ENCODE measurements around the gene SCAMP2. TPM values are rescaled to one million over a fixed set of nuclear protein-coding genes. Genes with fewer than 3 reads are reported as not detected.
"Not testable (repeated sequence)": the region's sequence is repeated elsewhere in the genome, so short reads cannot be mapped to it uniquely, and the experiment has no call there.

The SCAMP2 gene, protein sequence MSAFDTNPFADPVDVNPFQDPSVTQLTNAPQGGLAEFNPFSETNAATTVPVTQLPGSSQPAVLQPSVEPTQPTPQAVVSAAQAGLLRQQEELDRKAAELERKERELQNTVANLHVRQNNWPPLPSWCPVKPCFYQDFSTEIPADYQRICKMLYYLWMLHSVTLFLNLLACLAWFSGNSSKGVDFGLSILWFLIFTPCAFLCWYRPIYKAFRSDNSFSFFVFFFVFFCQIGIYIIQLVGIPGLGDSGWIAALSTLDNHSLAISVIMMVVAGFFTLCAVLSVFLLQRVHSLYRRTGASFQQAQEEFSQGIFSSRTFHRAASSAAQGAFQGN
- 100 to 1,000 TPM in 5 of 7 donors, 10 to 100 TPM in 2; 84.3 to 129 (median 113) TPM for total RNA-seq
- polyA plus RNA-seq = 10 to 100 TPM; 34.7 to 48.1 (median 38.5) TPM
- long read RNA-seq, donor 1, transcript SCAMP2-201 (9 exons, 2,453 nt) = major isoform, 53 of 62 reads
- long read RNA-seq, donor 1, partial matches to known transcripts = 7 of 62 reads
- long read RNA-seq, donor 1, other reads (novel, unspliced or antisense) = 0 of 62 reads
- long read RNA-seq, donor 2, transcript SCAMP2-201 (9 exons, 2,453 nt) = major isoform, 34 of 35 reads
- long read RNA-seq, donor 2, partial matches to known transcripts = 0 of 35 reads
- long read RNA-seq, donor 2, other reads (novel, unspliced or antisense) = 0 of 35 reads

DNA sequence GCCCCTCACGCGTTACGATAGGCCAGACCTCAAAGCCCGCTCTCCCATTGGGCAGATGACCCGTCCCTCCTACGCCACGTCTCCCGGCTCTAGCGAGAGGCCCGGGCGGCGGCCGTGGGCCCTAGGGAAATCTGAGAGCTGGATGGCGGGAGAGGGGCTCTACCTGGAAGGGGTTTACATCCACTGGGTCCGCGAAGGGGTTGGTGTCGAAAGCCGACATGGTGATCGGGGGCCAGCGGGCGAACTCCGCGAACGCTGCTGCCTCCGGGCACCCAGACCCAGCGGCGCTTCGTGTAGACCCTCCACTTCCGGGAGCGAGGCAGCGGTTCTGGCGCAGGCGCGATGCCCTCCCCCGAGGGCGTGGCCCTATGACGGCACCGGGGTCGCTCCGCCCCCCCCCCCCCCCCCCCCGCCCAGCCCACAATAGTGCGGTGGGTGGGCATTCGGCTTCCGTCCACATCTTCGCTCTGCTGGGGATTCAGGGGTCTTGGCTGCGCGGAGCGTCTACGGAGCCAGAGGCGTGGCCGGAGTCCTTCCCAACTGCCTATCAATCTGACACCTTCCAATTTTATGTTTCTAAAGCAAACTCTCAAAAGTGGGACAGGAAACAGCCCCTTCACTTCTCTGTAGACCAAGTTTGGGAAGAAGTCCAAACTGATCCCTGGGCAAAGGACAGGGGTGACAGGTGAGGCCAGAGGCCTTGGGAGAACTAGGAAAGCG, at the start of gene SCAMP2:
SCAMP2 (minus strand) TSS at position 330 of the 720 bp plus-strand sequence; CDS start at position 220, 110 bp downstream.
- H3K4me1 ChIP-seq = peaks cover 43 to 54% (median 52%) of the 10 kb centered on the region in 6 donors
- peaks cover 0 to 12% (median 0%) of the 10 kb centered on the region in 6 donors for H3K36me3 ChIP-seq
- peak within 1 kb of the TSS; percentile 57 to 89 (median 73) for H3K4me3 ChIP-seq
- peak within 1 kb of the TSS; percentile 92 to 99 (median 96) for H3K27ac ChIP-seq
- 0 to 1% (median 1%) methylated on average over 16 to 52 of the region's 52 CpGs for WGBS, 5 donors
- intact Hi-C loops (cut with DNase I; ENCODE audit: low total_unique reads) = no loop called here
- peak; percentile 94 to 98 (median 97) for TF ChIP-seq POLR2AphosphoS5 (IDR thresholded peaks at IDR 0.05)
- TF ChIP-seq, protein P1, sequence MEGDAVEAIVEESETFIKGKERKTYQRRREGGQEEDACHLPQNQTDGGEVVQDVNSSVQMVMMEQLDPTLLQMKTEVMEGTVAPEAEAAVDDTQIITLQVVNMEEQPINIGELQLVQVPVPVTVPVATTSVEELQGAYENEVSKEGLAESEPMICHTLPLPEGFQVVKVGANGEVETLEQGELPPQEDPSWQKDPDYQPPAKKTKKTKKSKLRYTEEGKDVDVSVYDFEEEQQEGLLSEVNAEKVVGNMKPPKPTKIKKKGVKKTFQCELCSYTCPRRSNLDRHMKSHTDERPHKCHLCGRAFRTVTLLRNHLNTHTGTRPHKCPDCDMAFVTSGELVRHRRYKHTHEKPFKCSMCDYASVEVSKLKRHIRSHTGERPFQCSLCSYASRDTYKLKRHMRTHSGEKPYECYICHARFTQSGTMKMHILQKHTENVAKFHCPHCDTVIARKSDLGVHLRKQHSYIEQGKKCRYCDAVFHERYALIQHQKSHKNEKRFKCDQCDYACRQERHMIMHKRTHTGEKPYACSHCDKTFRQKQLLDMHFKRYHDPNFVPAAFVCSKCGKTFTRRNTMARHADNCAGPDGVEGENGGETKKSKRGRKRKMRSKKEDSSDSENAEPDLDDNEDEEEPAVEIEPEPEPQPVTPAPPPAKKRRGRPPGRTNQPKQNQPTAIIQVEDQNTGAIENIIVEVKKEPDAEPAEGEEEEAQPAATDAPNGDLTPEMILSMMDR (IDR thresholded peaks at IDR 0.05 in 8 of 11, conservative IDR thresholded peaks at IDR 0.05 in 3 of 11) = peak in 3 of 11 experiments; percentile 14 to 18 (median 14)
- peak in 1 of 3 donors; percentile 72 for TF ChIP-seq POLR2A (IDR thresholded peaks at IDR 0.05)
- H3K27me3 ChIP-seq (replicated peaks in 1 of 7) = no peaks in the 10 kb centered on the region
- no peaks in the 10 kb centered on the region for H3K9me3 ChIP-seq
- peak; percentile 97 for DNase-seq

DNA sequence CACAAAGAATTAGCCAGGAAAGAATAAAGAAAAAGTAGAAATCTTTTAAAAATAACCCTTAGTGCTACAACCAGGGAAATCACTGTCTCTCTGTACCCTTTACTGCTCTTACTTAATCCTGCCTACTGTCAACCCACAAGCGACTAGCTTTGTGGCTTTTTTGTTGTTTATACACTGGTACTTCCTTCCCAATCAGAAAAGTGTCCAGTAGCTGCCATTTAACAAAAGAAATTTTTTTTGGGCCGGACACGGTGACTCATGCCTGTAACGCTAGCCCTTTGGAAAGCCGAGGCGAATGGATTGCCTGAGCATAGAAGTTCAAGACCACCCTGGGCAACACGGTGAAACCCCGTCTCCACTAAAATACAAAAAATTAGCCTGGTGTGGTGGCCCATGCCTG, 47.3 kb upstream of the SCAMP2 start:
- no peaks in the 10 kb centered on the region for H3K9me3 ChIP-seq
- no peak for DNase-seq
- H3K36me3 ChIP-seq = peaks cover 6 to 100% (median 94%) of the 10 kb centered on the region in 6 donors
- WGBS, 5 donors = 58 to 82% (median 71%) methylated on average over 8 of the region's 8 CpGs
- H3K4me1 ChIP-seq = no peaks in the 10 kb centered on the region
- H3K27me3 ChIP-seq (replicated peaks in 1 of 7) = no peaks in the 10 kb centered on the region
- intact Hi-C loops (cut with DNase I; ENCODE audit: low total_unique reads) = no loop called here
- TF ChIP-seq POLR2A (IDR thresholded peaks at IDR 0.05) (no peak), POLR2AphosphoS5 (IDR thresholded peaks at IDR 0.05) (no peak)
- TF ChIP-seq, protein P1 (IDR thresholded peaks at IDR 0.05 in 8 of 11, conservative IDR thresholded peaks at IDR 0.05 in 3 of 11) = no peak
- H3K4me3 ChIP-seq = no peak overlapping the region
- no peak overlapping the region for H3K27ac ChIP-seq

DNA sequence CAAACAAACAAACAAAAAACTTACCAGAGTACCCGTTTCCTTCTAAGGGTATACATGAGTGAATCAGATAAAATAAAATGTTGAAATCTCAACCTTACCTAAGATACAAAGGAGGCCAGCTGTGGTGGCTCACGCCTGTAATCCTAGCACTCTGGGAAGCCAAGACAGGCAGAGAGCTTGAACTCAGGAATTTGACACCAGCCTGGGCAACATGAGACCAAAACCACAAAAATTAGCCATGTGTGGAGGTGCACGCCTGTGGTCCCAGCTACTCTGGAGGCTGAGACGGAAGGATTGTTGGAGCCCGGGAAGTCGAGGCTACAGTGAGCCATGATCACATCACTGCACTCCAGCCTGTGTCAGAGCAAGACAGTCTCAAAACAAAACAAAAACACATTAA, 44.5 kb upstream of the SCAMP2 start:
- no peak overlapping the region for H3K4me3 ChIP-seq
- no peak for TF ChIP-seq POLR2AphosphoS5 (IDR thresholded peaks at IDR 0.05)
- TF ChIP-seq, protein P1 (IDR thresholded peaks at IDR 0.05 in 8 of 11, conservative IDR thresholded peaks at IDR 0.05 in 3 of 11) = no peak
- TF ChIP-seq POLR2A (IDR thresholded peaks at IDR 0.05) = no peak
- no peaks in the 10 kb centered on the region for H3K4me1 ChIP-seq
- intact Hi-C loops (cut with DNase I; ENCODE audit: low total_unique reads) = no loop called here
- peaks cover 6 to 100% (median 86%) of the 10 kb centered on the region in 6 donors for H3K36me3 ChIP-seq
- 91 to 96% (median 93%) methylated on average over 6 of the region's 6 CpGs for WGBS, 5 donors
- H3K9me3 ChIP-seq = no peaks in the 10 kb centered on the region
- no peak overlapping the region for H3K27ac ChIP-seq
- DNase-seq = peak; percentile 4
- no peaks in the 10 kb centered on the region for H3K27me3 ChIP-seq (replicated peaks in 1 of 7)

DNA sequence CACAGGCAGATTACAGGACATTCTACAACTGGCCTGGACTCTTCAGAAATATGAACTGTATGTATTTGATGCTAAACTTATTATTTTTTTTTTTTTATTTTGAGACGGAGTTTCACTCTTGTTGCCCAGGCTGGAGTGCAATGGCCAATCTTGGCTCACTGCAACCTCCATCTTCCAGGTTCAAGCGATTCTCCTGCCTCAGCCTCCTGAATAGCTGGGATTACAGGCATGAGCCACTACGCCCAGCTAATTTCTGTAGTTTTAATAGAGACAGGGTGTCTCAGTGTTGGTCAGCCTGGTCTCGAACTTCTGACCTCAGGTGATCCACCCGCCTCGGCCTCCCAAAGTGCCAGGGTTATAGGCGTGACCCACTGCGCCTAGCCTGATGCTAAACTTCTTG, 40.6 kb upstream of the SCAMP2 start:
- intact Hi-C loops (cut with DNase I; ENCODE audit: low total_unique reads); H3K9me3 ChIP-seq; H3K27ac ChIP-seq; H3K4me3 ChIP-seq; H3K27me3 ChIP-seq (replicated peaks in 1 of 7); H3K4me1 ChIP-seq: not testable (repeated sequence)
- peaks cover 0 to 84% (median 57%) of the 10 kb centered on the region in 6 donors for H3K36me3 ChIP-seq
- peak; percentile 24 for DNase-seq
- WGBS, 5 donors = 93 to 98% (median 96%) methylated on average over 8 of the region's 8 CpGs
